ENCODE results near the gene SPAG16.

GRCh38 chr2:213664817-213665216, 380.6 kb downstream of the SPAG16 start:
- TF ChIP-seq CTCF (IDR thresholded peaks at IDR 0.05; ENCODE audit: insufficient read depth, low read length) (no peak), GABPA (IDR thresholded peaks at IDR 0.05; ENCODE audit: low read depth) (no peak)

Measured in HL-60 (cell line).